A549 (cell line): ENCODE measurements around the gene ZNF774.

Source experiments
- BHLHE40 ChIP-seq: IDR thresholded peaks from 2 replicates; pipeline ENCODE4 v1.6.1; 2012; ENCODE audit warnings: low read depth, low read length, inconsistent platforms
- ELK1 ChIP-seq: fragments of 150-350 bp; IDR thresholded peaks from 2 replicates; pipeline ENCODE4 v1.6.1; 2014; ENCODE audit warnings: low read depth, mild to moderate bottlenecking, low read length
- HDAC2 ChIP-seq: fragments of 200-600 bp; sonication (generic); IDR thresholded peaks from 2 replicates; pipeline ENCODE4 v1.6.1; 2016
- HOXB5 ChIP-seq: fragments of 250-450 bp; sonication (Bioruptor Pico); IDR thresholded peaks from 2 replicates; pipeline ENCODE4 v1.5.0; 2020; ENCODE audit warnings: mild to moderate bottlenecking, moderate library complexity
- JUN ChIP-seq, 2 experiments: fragments of >200 bp; sonication (Bioruptor Twin); formaldehyde crosslinking; IDR thresholded peaks; 2 replicates in 1 of 2; 3 replicates in 1 of 2; pipeline ENCODE4 v1.6.1; 2016 to 2017
- NPAS2 ChIP-seq: fragments of 250-450 bp; sonication (Bioruptor Pico); IDR thresholded peaks from 2 replicates; pipeline ENCODE4 v1.8.0; 2022; ENCODE audit warnings: mild to moderate bottlenecking, moderate library complexity, borderline replicate concordance
- NR3C1 ChIP-seq: fragments of >200 bp; sonication (Bioruptor Twin); formaldehyde crosslinking; IDR thresholded peaks from 3 replicates; pipeline ENCODE4 v1.6.1; 2017
- POLR2A ChIP-seq: IDR thresholded peaks from 2 replicates; pipeline ENCODE4 v1.6.1; 2012; ENCODE audit warnings: mild to moderate bottlenecking, low read length
- POLR2AphosphoS2 ChIP-seq: conservative IDR thresholded peaks from 2 replicates; pipeline ENCODE4 v1.6.1; 2012; ENCODE audit warnings: low read length, improper control_type of control experiment, inconsistent platforms
- SREBF2 ChIP-seq: fragments of 450-650 bp; IDR thresholded peaks from 2 replicates; pipeline ENCODE4 v1.6.1; 2014; ENCODE audit warnings: mild to moderate bottlenecking, moderate library complexity
- TP53 ChIP-seq: fragments of 250-450 bp; sonication (Bioruptor Pico); IDR thresholded peaks from 2 replicates; pipeline ENCODE4 v1.5.0; 2021; ENCODE audit warnings: mild to moderate bottlenecking, moderate library complexity
- TF ChIP-seq, protein P1 (sequence below): IDR thresholded peaks from 2 replicates; pipeline ENCODE4 v1.6.1; 2012
- TF ChIP-seq, protein P2 (sequence below): fragments of >200 bp; sonication (Bioruptor Twin); formaldehyde crosslinking; IDR thresholded peaks from 3 replicates; pipeline ENCODE4 v1.5.1; 2016
- TF ChIP-seq, protein P3 (sequence below): fragments of 200-600 bp; sonication (generic); IDR thresholded peaks from 2 replicates; pipeline ENCODE4 v1.6.1; 2016; ENCODE audit warnings: antibody characterized with exemption, mild to moderate bottlenecking, moderate library complexity

- TF ChIP-seq, protein P1, sequence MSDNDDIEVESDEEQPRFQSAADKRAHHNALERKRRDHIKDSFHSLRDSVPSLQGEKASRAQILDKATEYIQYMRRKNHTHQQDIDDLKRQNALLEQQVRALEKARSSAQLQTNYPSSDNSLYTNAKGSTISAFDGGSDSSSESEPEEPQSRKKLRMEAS: no peak
- TF ChIP-seq JUN (IDR thresholded peaks at IDR 0.05) (no peak), ELK1 (no peak), BHLHE40 (no peak), POLR2A (no peak), NR3C1 (no peak), SREBF2 (no peak), HDAC2 (no peak), POLR2AphosphoS2 (no peak), NPAS2 (CRISPR knock-in tag) (no peak), HOXB5 (CRISPR knock-in tag) (no peak), TP53 (no peak)
- TF ChIP-seq, protein P2, sequence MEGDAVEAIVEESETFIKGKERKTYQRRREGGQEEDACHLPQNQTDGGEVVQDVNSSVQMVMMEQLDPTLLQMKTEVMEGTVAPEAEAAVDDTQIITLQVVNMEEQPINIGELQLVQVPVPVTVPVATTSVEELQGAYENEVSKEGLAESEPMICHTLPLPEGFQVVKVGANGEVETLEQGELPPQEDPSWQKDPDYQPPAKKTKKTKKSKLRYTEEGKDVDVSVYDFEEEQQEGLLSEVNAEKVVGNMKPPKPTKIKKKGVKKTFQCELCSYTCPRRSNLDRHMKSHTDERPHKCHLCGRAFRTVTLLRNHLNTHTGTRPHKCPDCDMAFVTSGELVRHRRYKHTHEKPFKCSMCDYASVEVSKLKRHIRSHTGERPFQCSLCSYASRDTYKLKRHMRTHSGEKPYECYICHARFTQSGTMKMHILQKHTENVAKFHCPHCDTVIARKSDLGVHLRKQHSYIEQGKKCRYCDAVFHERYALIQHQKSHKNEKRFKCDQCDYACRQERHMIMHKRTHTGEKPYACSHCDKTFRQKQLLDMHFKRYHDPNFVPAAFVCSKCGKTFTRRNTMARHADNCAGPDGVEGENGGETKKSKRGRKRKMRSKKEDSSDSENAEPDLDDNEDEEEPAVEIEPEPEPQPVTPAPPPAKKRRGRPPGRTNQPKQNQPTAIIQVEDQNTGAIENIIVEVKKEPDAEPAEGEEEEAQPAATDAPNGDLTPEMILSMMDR: no peak
- TF ChIP-seq, protein P3, sequence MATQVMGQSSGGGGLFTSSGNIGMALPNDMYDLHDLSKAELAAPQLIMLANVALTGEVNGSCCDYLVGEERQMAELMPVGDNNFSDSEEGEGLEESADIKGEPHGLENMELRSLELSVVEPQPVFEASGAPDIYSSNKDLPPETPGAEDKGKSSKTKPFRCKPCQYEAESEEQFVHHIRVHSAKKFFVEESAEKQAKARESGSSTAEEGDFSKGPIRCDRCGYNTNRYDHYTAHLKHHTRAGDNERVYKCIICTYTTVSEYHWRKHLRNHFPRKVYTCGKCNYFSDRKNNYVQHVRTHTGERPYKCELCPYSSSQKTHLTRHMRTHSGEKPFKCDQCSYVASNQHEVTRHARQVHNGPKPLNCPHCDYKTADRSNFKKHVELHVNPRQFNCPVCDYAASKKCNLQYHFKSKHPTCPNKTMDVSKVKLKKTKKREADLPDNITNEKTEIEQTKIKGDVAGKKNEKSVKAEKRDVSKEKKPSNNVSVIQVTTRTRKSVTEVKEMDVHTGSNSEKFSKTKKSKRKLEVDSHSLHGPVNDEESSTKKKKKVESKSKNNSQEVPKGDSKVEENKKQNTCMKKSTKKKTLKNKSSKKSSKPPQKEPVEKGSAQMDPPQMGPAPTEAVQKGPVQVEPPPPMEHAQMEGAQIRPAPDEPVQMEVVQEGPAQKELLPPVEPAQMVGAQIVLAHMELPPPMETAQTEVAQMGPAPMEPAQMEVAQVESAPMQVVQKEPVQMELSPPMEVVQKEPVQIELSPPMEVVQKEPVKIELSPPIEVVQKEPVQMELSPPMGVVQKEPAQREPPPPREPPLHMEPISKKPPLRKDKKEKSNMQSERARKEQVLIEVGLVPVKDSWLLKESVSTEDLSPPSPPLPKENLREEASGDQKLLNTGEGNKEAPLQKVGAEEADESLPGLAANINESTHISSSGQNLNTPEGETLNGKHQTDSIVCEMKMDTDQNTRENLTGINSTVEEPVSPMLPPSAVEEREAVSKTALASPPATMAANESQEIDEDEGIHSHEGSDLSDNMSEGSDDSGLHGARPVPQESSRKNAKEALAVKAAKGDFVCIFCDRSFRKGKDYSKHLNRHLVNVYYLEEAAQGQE: no peak
These were observed 37.4 kb downstream of the ZNF774 start for GRCh38 chr15:90389513-90389912.
